Vagina (tissue), 2 donors: ENCODE measurements around the gene KYAT1. TPM values are rescaled to one million over a fixed set of nuclear protein-coding genes. Genes with fewer than 3 reads are reported as not detected.
"Not testable (repeated sequence)": the region's sequence is repeated elsewhere in the genome, so short reads cannot be mapped to it uniquely, and the experiment has no call there.

Experiments
- DNase-seq, 2 donors: peaks; one replicate each; pipeline ENCODE4 v3.0.0-alpha.2; 2017; ENCODE audit errors: extremely low spot score in 2 of 2
- H3K27ac ChIP-seq: fragments of 200-600 bp; sonication (generic); one replicate; pipeline ENCODE4 v1.5.1; 2019
- H3K27me3 ChIP-seq: fragments of 200-600 bp; sonication (generic); one replicate; pipeline ENCODE4 v1.5.1; 2019
- H3K36me3 ChIP-seq, 2 donors: fragments of 200-600 bp; sonication (generic); one replicate each; pipeline ENCODE4 v1.5.1; 2017 to 2019
- H3K4me1 ChIP-seq: fragments of 200-600 bp; sonication (generic); one replicate; pipeline ENCODE4 v1.5.1; 2019
- H3K4me3 ChIP-seq, 2 donors: fragments of 200-600 bp; sonication (generic); 1 replicate in 1 of 2; 2 replicates in 1 of 2; pipeline ENCODE4 v1.5.1; 2016 to 2019
- H3K9me3 ChIP-seq: fragments of 200-600 bp; sonication (generic); one replicate; pipeline ENCODE4 v1.5.1; 2019
- CTCF ChIP-seq, 3 experiments: fragments of 450-650 bp in 2 of 3; fragments of 200-600 bp in 1 of 3; sonication (generic) in 1 of 3; IDR thresholded peaks; one replicate each; pipeline ENCODE4 v1.5.1; 2017 to 2019; ENCODE audit warnings: antibody characterized with exemption in 3 of 3, mild to moderate bottlenecking in 2 of 3, moderate library complexity in 2 of 3
- POLR2A ChIP-seq, 2 donors: fragments of 450-650 bp; IDR thresholded peaks; one replicate each; pipeline ENCODE4 v1.6.1; 2017; ENCODE audit warnings: antibody characterized with exemption in 2 of 2, mild to moderate bottlenecking in 2 of 2, moderate library complexity in 2 of 2
- POLR2AphosphoS5 ChIP-seq, 2 donors: sonication (generic); formaldehyde crosslinking; IDR thresholded peaks; one replicate each; pipeline ENCODE4 v1.9.0; 2017; ENCODE audit warnings: antibody characterized with exemption in 2 of 2, mild to moderate bottlenecking in 2 of 2, low read depth in 1 of 2; ENCODE audit not compliant: insufficient read depth in 1 of 2
- intact Hi-C: fragments of 100-400 bp; cut with DNase I; formaldehyde crosslinking; loops from one replicate; pipeline ENCODE4 v1.15.1; 2023
- total RNA-seq: library from RNA; depleted of rRNA; stranded (reverse); fragments of >200 nt; gene quantifications from one replicate; pipeline ENCODE4 v1.2.3, GENCODE V29; 2016

KYAT1 gene
- total RNA-seq, 1 donor from 2014 or later: 11.0 TPM

GRCh38 chr9:128862401-128862851 lies 19.3 kb downstream of the KYAT1 start:
- Histone ChIP-seq H3K4me3 (no peak overlapping the region), H3K27me3 (no peaks in the 10 kb centered on the region), H3K9me3 (no peaks in the 10 kb centered on the region), H3K36me3 (no peaks in the 10 kb centered on the region), H3K4me1 (peaks cover 23% of the 10 kb centered on the region), H3K27ac (peak overlapping the region; percentile 20)
- no peak for DNase-seq
- TF ChIP-seq CTCF (IDR thresholded peaks at IDR 0.05) (no peak), POLR2A (IDR thresholded peaks at IDR 0.05) (no peak), POLR2AphosphoS5 (IDR thresholded peaks at IDR 0.05; ENCODE audit: insufficient read depth in 1 of 2, low read depth in 1 of 2) (no peak)
- intact Hi-C loops: loop anchor here (5.0 kb wide), 1 partner anchor 65 kb away; no protein-coding TSS in a partner anchor

- no peaks in the 10 kb centered on the region for H3K36me3 ChIP-seq
- no peaks in the 10 kb centered on the region for H3K27me3 ChIP-seq
- peaks cover 30% of the 10 kb centered on the region for H3K4me1 ChIP-seq
- no peaks in the 10 kb centered on the region for H3K9me3 ChIP-seq
- H3K4me3 ChIP-seq: no peak overlapping the region
- intact Hi-C loops: loop anchor here (5.0 kb wide), 1 partner anchor 66 kb away; no protein-coding TSS in a partner anchor
- H3K27ac ChIP-seq: no peak overlapping the region
- no peak for DNase-seq
- TF ChIP-seq CTCF (IDR thresholded peaks at IDR 0.05): no peak
- no peak for TF ChIP-seq POLR2AphosphoS5 (IDR thresholded peaks at IDR 0.05; ENCODE audit: insufficient read depth in 1 of 2, low read depth in 1 of 2)
Measured at GRCh38 chr9:128861501-128861900, 20.2 kb downstream of the KYAT1 start.

GRCh38 chr9:128860937-128861336 lies 20.8 kb downstream of the KYAT1 start:
- H3K27me3 ChIP-seq: no peaks in the 10 kb centered on the region
- no peaks in the 10 kb centered on the region for H3K9me3 ChIP-seq
- H3K4me1 ChIP-seq: peaks cover 30% of the 10 kb centered on the region
- DNase-seq: no peak
- no peak for TF ChIP-seq CTCF (IDR thresholded peaks at IDR 0.05)
- no peak overlapping the region for H3K4me3 ChIP-seq
- intact Hi-C loops: loop anchor here (5.0 kb wide), 1 partner anchor 66 kb away; no protein-coding TSS in a partner anchor
- peak overlapping the region; percentile 14 for H3K27ac ChIP-seq
- H3K36me3 ChIP-seq: no peaks in the 10 kb centered on the region

- H3K27me3 ChIP-seq, H3K36me3 ChIP-seq, intact Hi-C loops, H3K4me3 ChIP-seq, DNase-seq, H3K9me3 ChIP-seq, H3K27ac ChIP-seq: not testable (repeated sequence)
- peaks cover 25% of the 10 kb centered on the region for H3K4me1 ChIP-seq
Measured at GRCh38 chr9:128858476-128858875, 23.3 kb downstream of the KYAT1 start.

- H3K4me3 ChIP-seq, H3K36me3 ChIP-seq, H3K27ac ChIP-seq, DNase-seq, H3K4me1 ChIP-seq, H3K9me3 ChIP-seq, H3K27me3 ChIP-seq, intact Hi-C loops: not testable (repeated sequence)
Measured at GRCh38 chr9:128854454-128854853, 27.3 kb downstream of the KYAT1 start.

GRCh38 chr9:128852646-128853045 lies 29.1 kb downstream of the KYAT1 start:
- H3K27me3 ChIP-seq, H3K9me3 ChIP-seq, H3K4me1 ChIP-seq, DNase-seq, intact Hi-C loops, H3K4me3 ChIP-seq, H3K27ac ChIP-seq, H3K36me3 ChIP-seq: not testable (repeated sequence)
